Neural cell (in vitro differentiated cells): ENCODE data around the gene ANKK1.

Source experiments
- CTCF ChIP-seq: fragments of 450-650 bp; IDR thresholded peaks from 2 replicates; pipeline ENCODE4 v1.5.1; 2014; ENCODE audit warnings: antibody characterized with exemption, mild to moderate bottlenecking, moderate library complexity; ENCODE audit not compliant: poor library complexity, severe bottlenecking
- POLR2AphosphoS5 ChIP-seq: IDR thresholded peaks from 2 replicates; pipeline ENCODE4 v1.6.1; 2012
- TAF1 ChIP-seq: IDR thresholded peaks from 2 replicates; pipeline ENCODE4 v1.6.1; 2012; ENCODE audit warnings: low read depth

DNA sequence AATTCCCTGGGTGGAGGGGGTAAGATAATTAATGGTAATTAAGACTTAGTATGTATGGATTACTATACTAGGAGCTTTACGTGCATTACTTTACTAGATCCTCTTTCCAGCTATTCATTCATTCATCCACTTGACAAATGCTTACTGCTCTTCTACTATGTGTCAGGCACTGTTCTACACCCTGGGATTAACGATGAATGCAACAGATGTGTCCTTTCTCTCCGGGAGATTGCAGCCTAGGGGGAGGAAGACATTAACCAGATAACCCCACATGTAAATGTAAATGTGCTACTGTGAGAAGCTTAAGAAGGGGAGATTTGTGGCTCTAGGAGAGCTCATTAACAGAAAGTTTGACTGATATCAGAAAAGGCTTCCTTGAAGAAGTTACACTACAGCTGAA lies 1.7 kb downstream of the ANKK1 start:
- TF ChIP-seq CTCF (no peak), POLR2AphosphoS5 (no peak), TAF1 (no peak)
